GM19043 (cell line): ENCODE data around the gene SSC5D.
"Not testable (repeated sequence)": the region's sequence is repeated elsewhere in the genome, so short reads cannot be mapped to it uniquely, and the experiment has no call there.

Source experiments
- ATAC-seq: cut with Tn5 transposase; IDR thresholded peaks from one replicate; pipeline ENCODE4 v1.9.1; 2021; ENCODE audit warnings: low read depth; ENCODE audit not compliant: unreplicated experiment

SSC5D gene

GRCh38 chr19:55487924-55488687, at the start of gene SSC5D:
TSS of gene SSC5D (plus strand) at chr19:55488436. CDS start at chr19:55488590, 154 bp downstream.
- no peak for ATAC-seq

- ATAC-seq: no peak
These were observed 49.2 kb upstream of the SSC5D start for GRCh38 chr19:55439052-55439451.

GRCh38 chr19:55440411-55441105, 47.7 kb upstream of the SSC5D start:
- no peak for ATAC-seq

GRCh38 chr19:55441319-55441691, 46.9 kb upstream of the SSC5D start:
- no peak for ATAC-seq

GRCh38 chr19:55441692-55442321, 46.4 kb upstream of the SSC5D start:
- ATAC-seq: no peak

GRCh38 chr19:55442372-55442961, 45.8 kb upstream of the SSC5D start:
- no peak for ATAC-seq

- ATAC-seq: no peak
These were observed 45.0 kb upstream of the SSC5D start, which contains the start of gene SHISA7 for GRCh38 chr19:55443045-55443823. TSS of gene SHISA7 (minus strand) at chr19:55443300. CDS start at chr19:55442863, 437 bp downstream.

- no peak for ATAC-seq
These were observed 44.3 kb upstream of the SSC5D start for GRCh38 chr19:55443824-55444480.

- ATAC-seq: no peak
These were observed 43.6 kb upstream of the SSC5D start for GRCh38 chr19:55444646-55445045.

- no peak for ATAC-seq
These were observed 42.2 kb upstream of the SSC5D start for GRCh38 chr19:55446060-55446459.

- ATAC-seq: no peak
These were observed 40.6 kb upstream of the SSC5D start for GRCh38 chr19:55447421-55448174.

- ATAC-seq: not testable (repeated sequence)
These were observed 40.1 kb upstream of the SSC5D start for GRCh38 chr19:55448175-55448490.

GRCh38 chr19:55449469-55449868, 38.8 kb upstream of the SSC5D start:
- ATAC-seq: no peak

GRCh38 chr19:55451163-55451964, 36.9 kb upstream of the SSC5D start:
- ATAC-seq: no peak

- no peak for ATAC-seq
These were observed 36.1 kb upstream of the SSC5D start for GRCh38 chr19:55451965-55452748.

- no peak for ATAC-seq
These were observed 35.4 kb upstream of the SSC5D start for GRCh38 chr19:55452749-55453346.

GRCh38 chr19:55453511-55454260, 34.5 kb upstream of the SSC5D start:
- ATAC-seq: no peak
